ENCODE measurements around the gene EPHA7. TPM values are rescaled to one million over a fixed set of nuclear protein-coding genes. Genes with fewer than 3 reads are reported as not detected.

EPHA7 gene
- total RNA-seq, 1 experiment from 2014 or later, result not detected

GRCh38 chr6:93417421-93418013 is 1.8 kb downstream of the EPHA7 start:
- TF ChIP-seq CTCF (IDR thresholded peaks at IDR 0.05 in 2 of 3, conservative IDR thresholded peaks at IDR 0.05 in 1 of 3; ENCODE audit: borderline replicate concordance in 1 of 3, insufficient read depth in 1 of 3, low read depth in 2 of 3, low read length in 2 of 3), result no peak
- no peak for TF ChIP-seq YY1 (IDR thresholded peaks at IDR 0.05; ENCODE audit: extremely low read depth, insufficient replicate concordance, low read depth, low read length)
- no peak for TF ChIP-seq SP1 (IDR thresholded peaks at IDR 0.05; ENCODE audit: low read depth)
- TF ChIP-seq CEBPB (IDR thresholded peaks at IDR 0.05; ENCODE audit: low read depth), result no peak
- no peak for TF ChIP-seq SRF (IDR thresholded peaks at IDR 0.05; ENCODE audit: low read depth)
- TF ChIP-seq EZH2 (IDR thresholded peaks at IDR 0.05), result no peak
- TF ChIP-seq CBX3 (IDR thresholded peaks at IDR 0.05; ENCODE audit: low read depth), result no peak
- no peak for TF ChIP-seq MAX (IDR thresholded peaks at IDR 0.05)
- TF ChIP-seq REST (IDR thresholded peaks at IDR 0.05; ENCODE audit: low read depth), result no peak
- TF ChIP-seq ZFX (IDR thresholded peaks at IDR 0.05), result no peak
- TF ChIP-seq FOSL1 (IDR thresholded peaks at IDR 0.05; ENCODE audit: low read depth), result no peak
- TF ChIP-seq ELF1 (IDR thresholded peaks at IDR 0.05; ENCODE audit: borderline replicate concordance, low read depth), result no peak
- no peak for TF ChIP-seq RAD21 (IDR thresholded peaks at IDR 0.05; ENCODE audit: low read depth)
- no peak for TF ChIP-seq SIN3A (IDR thresholded peaks at IDR 0.05; ENCODE audit: low read depth)
- TF ChIP-seq JUND (IDR thresholded peaks at IDR 0.05), result no peak
- H3K9me3 ChIP-seq (ENCODE audit: control insufficient read depth in 1 of 2, insufficient read depth in 1 of 2, low read depth in 1 of 2, low read length in 2 of 2), result peaks cover 0 to 5% of the 10 kb centered on the region in 2 experiments; a peak in 2 of 4 replicates
- DNase-seq (ENCODE audit: low read depth, low spot score), result no peak
- H3K27me3 ChIP-seq (ENCODE audit: insufficient read depth, low read length), result no peaks in the 10 kb centered on the region
- H3K9me2 ChIP-seq (ENCODE audit: insufficient read depth), result no peaks in the 10 kb centered on the region
- ATAC-seq, result no peak
- no TSS peak for BruUV-seq (replicated peaks)
- H3K36me3 ChIP-seq (ENCODE audit: control insufficient read depth in 1 of 2, insufficient read depth in 2 of 2, low read length in 2 of 2), result no peaks in the 10 kb centered on the region
- ChIA-PET CTCF (no interaction called here), RAD21 (ENCODE audit: low non-redundant PET in 1 of 2, low total read pairs in 2 of 2, uncharacterized antibody in 2 of 2, unreplicated experiment in 2 of 2) (no interaction called here), POLR2A (no interaction called here)
- H3K27ac ChIP-seq (ENCODE audit: low read depth, low read length), result no peak overlapping the region
- intact Hi-C loops (cut with micrococcal nuclease), result no loop called here
- no peaks in the 10 kb centered on the region for H4K20me1 ChIP-seq (ENCODE audit: insufficient read depth)
- no peak overlapping the region for H3K4me3 ChIP-seq (replicated peaks in 1 of 2; ENCODE audit: low read depth in 1 of 2, low read length in 2 of 2)
- no peak overlapping the region for H2AFZ ChIP-seq (ENCODE audit: low read depth, low read length, poor library complexity, severe bottlenecking)
- no peak overlapping the region for H3K9ac ChIP-seq (ENCODE audit: low read length)
- H3K79me2 ChIP-seq (ENCODE audit: insufficient read depth, low read length), result no peaks in the 10 kb centered on the region
- no peaks in the 10 kb centered on the region for H3K4me1 ChIP-seq (ENCODE audit: control insufficient read depth in 1 of 2, insufficient read depth in 2 of 2, low read length in 2 of 2)
- no peak overlapping the region for H3K4me2 ChIP-seq (ENCODE audit: low read length)
